Fibroblast of peridontal ligament (primary cell): ENCODE data around the gene MRLN.
"Not testable (repeated sequence)": the region's sequence is repeated elsewhere in the genome, so short reads cannot be mapped to it uniquely, and the experiment has no call there.

Experiments used
- DNase-seq: peaks from one replicate; pipeline ENCODE4 v3.0.0-alpha.2; 2010; ENCODE audit errors: extremely low read depth

Gene MRLN

GRCh38 chr10:59753267-59753666 lies at the start of gene MRLN:
Gene MRLN (minus strand): TSS chr10:59753455.
- DNase-seq = no peak

DNA sequence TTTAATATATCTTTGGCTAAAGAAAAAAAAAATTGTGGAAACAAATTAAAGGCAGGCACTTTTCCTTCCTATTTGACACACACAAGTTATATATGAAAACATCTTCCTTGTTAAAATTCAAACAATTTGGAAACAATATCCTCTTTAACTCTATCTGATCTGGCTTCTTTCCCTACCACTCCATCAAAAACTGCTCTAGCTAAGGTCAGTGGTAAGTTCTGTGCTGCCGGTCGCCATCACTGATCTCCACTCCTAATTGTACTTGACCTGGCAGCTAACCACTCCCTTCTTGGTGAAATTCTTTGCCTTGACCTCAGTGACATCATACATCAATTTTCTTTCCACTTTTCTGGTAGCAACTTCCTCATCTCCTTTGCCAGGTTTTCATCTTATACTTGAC lies 47.9 kb upstream of the MRLN start:
- DNase-seq = no peak

DNA sequence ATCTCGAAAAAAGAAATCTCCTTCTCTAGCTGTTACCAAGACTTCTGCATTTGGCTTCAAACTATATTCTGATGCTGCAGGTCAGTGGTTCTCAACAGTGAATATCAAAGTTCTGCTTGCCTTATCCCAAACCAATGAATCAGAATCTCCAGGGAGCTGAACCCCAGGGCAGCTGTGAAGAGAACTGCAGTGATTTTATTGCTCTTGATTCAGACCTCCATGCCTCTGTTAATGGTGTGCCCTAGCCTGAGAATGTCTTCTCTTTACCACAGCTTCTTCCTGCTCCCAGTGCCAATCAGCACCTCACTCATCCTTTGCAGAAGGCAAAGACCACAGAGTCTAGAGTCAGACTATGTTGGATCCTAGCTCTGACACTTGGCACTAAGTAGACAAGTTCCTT lies 46.2 kb upstream of the MRLN start:
- peak; percentile 29 for DNase-seq

- DNase-seq = no peak
These were observed 40.7 kb upstream of the MRLN start for GRCh38 chr10:59793919-59794318.

DNA sequence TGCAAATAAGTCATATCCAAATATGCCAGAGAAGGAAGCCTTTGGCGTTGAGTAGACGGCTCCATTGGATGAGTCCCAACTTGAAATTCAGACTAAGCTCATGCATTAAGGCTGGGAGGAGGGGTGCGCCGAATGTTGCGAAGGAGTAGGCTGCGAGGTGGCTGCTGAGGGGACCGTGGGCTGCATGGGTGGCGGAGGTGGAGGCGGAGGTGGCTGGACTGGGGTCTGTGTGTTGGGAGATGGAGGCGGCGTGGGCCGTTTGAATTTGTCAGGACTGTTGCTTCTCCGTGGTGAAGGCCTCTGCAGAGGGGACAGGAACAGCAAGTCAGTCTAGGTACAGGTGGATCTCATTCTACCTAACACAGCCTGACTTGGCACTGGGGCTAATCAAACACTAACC lies 39.6 kb upstream of the MRLN start:
- no peak for DNase-seq

DNA sequence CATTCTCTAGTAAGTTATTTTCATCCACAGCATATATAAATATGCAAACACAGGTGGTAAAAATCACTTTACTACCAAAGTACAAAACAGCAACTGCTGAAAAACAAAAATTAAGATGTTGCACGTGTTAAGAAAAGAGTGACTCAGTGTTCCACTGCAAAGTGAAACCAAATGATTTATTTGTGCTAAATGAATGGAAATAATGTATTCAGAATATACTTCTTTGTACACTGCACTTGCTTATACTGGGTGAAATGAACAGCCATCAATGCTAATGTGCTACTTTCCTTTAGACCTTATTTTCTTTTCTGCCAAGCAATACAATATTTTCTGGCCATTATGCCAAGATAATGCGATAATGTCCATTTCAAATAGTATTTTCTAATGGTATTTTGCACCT lies 38.3 kb upstream of the MRLN start:
- no peak for DNase-seq

GRCh38 chr10:59790080-59790479 lies 36.8 kb upstream of the MRLN start:
- not testable (repeated sequence) for DNase-seq

- DNase-seq = not testable (repeated sequence)
These were observed 35.7 kb upstream of the MRLN start for GRCh38 chr10:59788914-59789313.

GRCh38 chr10:59787032-59787431 lies 33.8 kb upstream of the MRLN start:
- not testable (repeated sequence) for DNase-seq

GRCh38 chr10:59785476-59785875 lies 32.2 kb upstream of the MRLN start:
- not testable (repeated sequence) for DNase-seq

DNA sequence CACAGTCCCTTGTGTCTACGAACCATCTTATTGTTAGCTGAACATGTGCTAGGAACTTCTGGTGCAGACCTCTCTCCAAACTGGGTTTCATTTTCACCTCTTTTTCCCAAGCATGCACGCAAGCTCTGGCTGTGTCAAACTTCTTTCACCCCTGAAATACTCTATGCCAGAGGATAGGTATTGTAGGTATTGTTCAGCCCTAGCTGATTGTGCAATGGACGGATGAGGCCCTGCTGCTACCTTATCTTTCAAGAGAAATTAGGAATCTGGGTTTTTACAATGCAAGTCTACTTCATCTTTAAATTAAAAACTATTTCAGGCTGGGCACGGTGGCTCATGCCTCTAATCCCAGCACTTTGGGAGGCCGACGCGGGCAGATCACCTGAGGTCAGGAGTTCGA lies 28.3 kb upstream of the MRLN start:
- DNase-seq = no peak

- no peak for DNase-seq
These were observed 26.7 kb upstream of the MRLN start for GRCh38 chr10:59779756-59780533.

GRCh38 chr10:59774451-59774850 lies 21.2 kb upstream of the MRLN start:
- no peak for DNase-seq

DNA sequence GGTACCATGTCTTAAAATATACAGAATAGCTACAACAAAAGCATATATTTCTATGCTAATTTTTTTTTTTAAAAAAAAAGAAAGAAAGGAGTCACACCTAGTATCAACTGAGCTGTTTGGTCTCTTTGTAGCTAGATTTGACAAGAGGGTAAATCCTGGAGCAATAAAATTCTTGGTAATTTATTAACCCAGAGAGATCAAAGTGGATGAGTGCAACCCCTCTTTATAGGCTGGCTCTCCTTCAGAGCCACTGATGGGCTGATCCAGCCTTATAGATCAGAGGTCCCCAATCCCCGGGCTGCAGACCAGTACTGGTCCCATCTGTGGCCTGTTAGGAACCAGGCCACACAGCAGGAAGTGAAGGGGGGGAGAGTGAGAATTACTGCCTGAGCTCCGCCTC lies 19.8 kb upstream of the MRLN start:
- no peak for DNase-seq

- DNase-seq = no peak
These were observed 18.0 kb upstream of the MRLN start for GRCh38 chr10:59771162-59771807.

GRCh38 chr10:59770689-59771088 lies 17.4 kb upstream of the MRLN start:
- DNase-seq = no peak

DNA sequence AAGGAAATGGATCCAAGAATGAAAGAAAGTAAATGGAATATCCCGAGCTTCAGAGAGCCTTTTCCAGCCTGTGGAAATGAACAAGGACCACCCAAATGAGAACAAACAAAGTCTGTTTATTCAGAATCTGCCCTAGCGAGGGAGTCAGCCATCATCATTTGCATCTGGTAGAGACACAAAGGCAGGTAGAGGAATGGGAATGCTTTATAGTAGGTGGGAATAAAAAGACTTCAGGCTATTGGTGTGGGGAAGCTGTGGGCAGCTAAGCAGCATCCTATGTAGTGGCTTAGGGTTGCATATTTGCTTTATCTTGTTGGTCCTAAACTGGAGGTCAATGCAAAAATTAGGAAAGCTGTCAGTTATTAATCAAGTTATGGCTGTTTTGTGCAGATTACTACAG lies 9.2 kb upstream of the MRLN start:
- DNase-seq = no peak

DNA sequence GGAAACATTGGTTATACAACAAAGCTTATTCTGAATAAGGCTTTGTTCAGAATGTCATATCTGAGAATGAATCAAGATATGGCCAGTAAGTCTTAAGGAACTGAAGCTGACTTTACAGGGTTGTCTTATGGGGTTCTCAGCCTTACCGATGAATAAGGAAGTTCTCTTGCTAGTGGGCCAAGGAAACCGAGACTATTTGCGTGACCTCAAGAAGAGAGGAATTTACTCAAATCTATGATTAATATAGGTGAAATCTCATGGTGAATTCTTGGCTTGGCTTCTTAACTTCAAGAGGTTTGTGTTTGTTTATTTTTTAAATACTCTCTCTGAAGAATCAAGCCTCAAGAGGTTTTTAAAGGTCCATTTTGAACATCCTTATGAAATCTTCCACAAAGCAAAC lies 4.7 kb upstream of the MRLN start:
- DNase-seq = no peak

DNA sequence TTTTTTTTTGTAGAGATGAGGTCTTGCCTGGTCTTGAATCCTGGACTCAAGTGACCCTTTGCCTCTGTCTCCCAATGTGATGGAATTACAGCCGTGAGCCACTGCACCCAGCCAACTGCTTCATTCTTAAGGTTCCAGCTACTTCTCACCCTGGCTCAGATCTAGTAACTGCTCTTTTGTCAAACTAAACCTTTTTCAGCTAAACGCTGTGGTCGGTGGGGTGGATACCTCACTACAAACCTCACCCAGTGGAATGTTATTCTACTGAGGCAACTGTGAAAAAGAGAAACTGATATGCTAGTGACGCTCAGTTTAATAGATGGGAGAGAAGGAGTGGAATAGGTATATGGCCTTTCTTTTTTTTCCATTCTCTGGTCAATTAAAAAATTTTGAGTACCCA lies 1.7 kb upstream of the MRLN start:
- DNase-seq = no peak

DNA sequence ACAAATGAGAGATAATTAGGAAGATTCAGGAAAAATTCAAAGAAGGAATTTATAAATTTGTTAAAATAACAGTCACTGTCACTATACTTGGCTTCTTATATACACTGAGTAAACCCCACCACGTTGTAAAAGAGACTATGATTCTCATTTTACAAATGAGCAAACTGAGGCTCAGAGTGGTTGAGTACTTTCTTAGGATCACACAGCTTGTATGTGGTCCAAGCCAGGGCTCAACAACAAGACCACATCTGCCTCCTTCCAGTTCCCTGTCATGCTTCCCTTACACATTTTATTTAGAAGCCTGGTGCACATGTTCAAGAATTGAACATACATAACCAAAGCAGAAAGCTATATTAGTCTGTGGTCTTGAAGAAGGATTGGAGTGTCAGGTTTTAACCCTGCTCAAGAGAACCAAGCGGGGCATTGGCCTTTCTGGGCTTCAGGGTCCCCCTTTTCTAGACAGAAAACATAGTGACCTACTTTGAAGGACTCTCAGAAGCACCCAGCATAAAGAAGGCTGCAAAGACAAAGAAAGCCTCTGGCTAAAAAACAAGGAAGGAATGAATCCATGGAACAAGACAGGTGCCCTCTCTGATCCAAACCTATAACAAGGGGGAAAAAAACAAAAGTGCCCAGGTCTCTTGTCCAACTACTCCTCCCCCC lies 846 bp downstream of the MRLN start:
- no peak for DNase-seq

GRCh38 chr10:59750155-59750945 lies 2.9 kb downstream of the MRLN start:
- DNase-seq = no peak

GRCh38 chr10:59748834-59749233 lies 4.4 kb downstream of the MRLN start:
- DNase-seq = no peak
